PFSK-1 (cell line): ENCODE results near the gene MED8.

Source experiments
- POLR2AphosphoS5 ChIP-seq: IDR thresholded peaks from 2 replicates; pipeline ENCODE4 v1.6.1; 2012; ENCODE audit warnings: low read depth, mild to moderate bottlenecking, control low read depth, low read length, moderate library complexity
- REST ChIP-seq, 2 experiments: IDR thresholded peaks; 2 replicates each; pipeline versions ENCODE4 v1.6.1 to v1.8.0; 2011 to 2012; ENCODE audit warnings: low read depth in 2 of 2, low read length in 2 of 2, control low read depth in 1 of 2, inconsistent platforms in 1 of 2, mild to moderate bottlenecking in 1 of 2, moderate library complexity in 1 of 2; ENCODE audit not compliant: insufficient read depth in 1 of 2

GRCh38 chr1:43354936-43355335 is 34.7 kb downstream of the MED8 start:
- TF ChIP-seq POLR2AphosphoS5: no peak
- no peak for TF ChIP-seq REST (IDR thresholded peaks at IDR 0.05; ENCODE audit: insufficient read depth in 1 of 2, low read depth in 2 of 2, low read length in 2 of 2)
